HG03097 (cell line): ENCODE measurements around the gene ZKSCAN5.
"Not testable (repeated sequence)": the region's sequence is repeated elsewhere in the genome, so short reads cannot be mapped to it uniquely, and the experiment has no call there.

Source experiments
- ATAC-seq: cut with Tn5 transposase; IDR thresholded peaks from one replicate; pipeline ENCODE4 v1.9.1; 2021; ENCODE audit not compliant: unreplicated experiment, low FRiP score

ZKSCAN5 gene

GRCh38 chr7:99551767-99552463, 47.5 kb downstream of the ZKSCAN5 start, which contains the start of gene FAM200A:
FAM200A (minus strand) TSS chr7:99552114; CDS start chr7:99548407, 3,707 bp downstream.
- peak; percentile 78 for ATAC-seq

- no peak for ATAC-seq
Observed at GRCh38 chr7:99553039-99553438, 48.6 kb downstream of the ZKSCAN5 start.

GRCh38 chr7:99554939-99555338, 50.5 kb downstream of the ZKSCAN5 start:
- ATAC-seq = no peak

GRCh38 chr7:99557196-99557607, 52.7 kb downstream of the ZKSCAN5 start:
- no peak for ATAC-seq

- peak; percentile 38 for ATAC-seq
Observed at GRCh38 chr7:99557940-99558305, 53.5 kb downstream of the ZKSCAN5 start.

GRCh38 chr7:99558306-99559174, 54.1 kb downstream of the ZKSCAN5 start, which contains the start of gene ZNF655:
ZNF655 (plus strand) TSS chr7:99558642; CDS start chr7:99560560, 1,918 bp downstream.
- ATAC-seq = peak; percentile 66

GRCh38 chr7:99559175-99559915, 54.9 kb downstream of the ZKSCAN5 start:
- ATAC-seq = no peak

- ATAC-seq = no peak
Observed at GRCh38 chr7:99560834-99561736, 56.6 kb downstream of the ZKSCAN5 start.

GRCh38 chr7:99561737-99562051, 57.2 kb downstream of the ZKSCAN5 start:
- ATAC-seq = no peak

- ATAC-seq = no peak
Observed at GRCh38 chr7:99562114-99562784, 57.8 kb downstream of the ZKSCAN5 start.

GRCh38 chr7:99562832-99563231, 58.4 kb downstream of the ZKSCAN5 start:
- ATAC-seq = no peak

- no peak for ATAC-seq
Observed at GRCh38 chr7:99563650-99564049, 59.2 kb downstream of the ZKSCAN5 start.

GRCh38 chr7:99568770-99569169, 64.3 kb downstream of the ZKSCAN5 start:
- not testable (repeated sequence) for ATAC-seq

GRCh38 chr7:99571768-99572167, 67.3 kb downstream of the ZKSCAN5 start:
- no peak for ATAC-seq

- ATAC-seq = no peak
Observed at GRCh38 chr7:99573257-99573656, 68.8 kb downstream of the ZKSCAN5 start.

- ATAC-seq = no peak
Observed at GRCh38 chr7:99576251-99576650, 71.8 kb downstream of the ZKSCAN5 start.

GRCh38 chr7:99579281-99579955, 75.0 kb downstream of the ZKSCAN5 start:
- ATAC-seq = no peak

- no peak for ATAC-seq
Observed at GRCh38 chr7:99579956-99580777, 75.7 kb downstream of the ZKSCAN5 start.
